HepG2 (cell line): ENCODE measurements around the gene CALR. TPM values are rescaled to one million over a fixed set of nuclear protein-coding genes. Genes with fewer than 3 reads are reported as not detected.

Experiments
- NONO ChIP-seq, 2 experiments: fragments of 450-650 bp in 1 of 2; sonication (generic) in 1 of 2; formaldehyde crosslinking in 1 of 2; IDR thresholded peaks in 1 of 2; conservative IDR thresholded peaks in 1 of 2; 2 replicates each; pipeline versions ENCODE4 v1.6.1 to v1.8.0; 2017 to 2022; ENCODE audit warnings: mild to moderate bottlenecking in 1 of 2, missing genetic modification reagents in 1 of 2, moderate library complexity in 1 of 2
- SOX13 ChIP-seq, 3 experiments: fragments of 450-650 bp in 1 of 3; sonication (generic) in 1 of 3; formaldehyde crosslinking in 1 of 3; IDR thresholded peaks in 2 of 3; conservative IDR thresholded peaks in 1 of 3; 2 replicates each; pipeline versions ENCODE4 v1.5.0 to v1.6.1; 2016 to 2020; ENCODE audit warnings: antibody characterized with exemption in 1 of 3, mild to moderate bottlenecking in 1 of 3, missing compliant biosample characterization in 1 of 3, missing genetic modification reagents in 1 of 3, moderate library complexity in 1 of 3
- THRA ChIP-seq: sonication (generic); formaldehyde crosslinking; IDR thresholded peaks from 2 replicates; pipeline ENCODE4 v1.4.0; 2020; ENCODE audit warnings: missing genetic modification reagents, borderline replicate concordance
- XRCC5 ChIP-seq: fragments of 200-400 bp; formaldehyde crosslinking; optimal IDR thresholded peaks from 2 replicates; pipeline ENCODE3; 2017; ENCODE audit warnings: mild to moderate bottlenecking, low read length
- ZBTB7A ChIP-seq: sonication (generic); formaldehyde crosslinking; IDR thresholded peaks from 2 replicates; pipeline ENCODE4 v1.8.0; 2022; ENCODE audit warnings: mild to moderate bottlenecking, missing genetic modification reagents
- ZSCAN30 ChIP-seq: sonication (generic); formaldehyde crosslinking; IDR thresholded peaks from 2 replicates; pipeline ENCODE4 v1.5.0; 2020; ENCODE audit warnings: mild to moderate bottlenecking, missing genetic modification reagents
- polyA plus RNA-seq, 8 experiments: library from polyadenylated mRNA; depleted of rRNA in 3 of 8; stranded (reverse) in 7 of 8; unstranded in 1 of 8; fragments of >200 nt; fragmentation: Illumina TruSeq in 4 of 8; extraction: Trizol in 4 of 8; gene quantifications; 2 replicates each; pipeline versions ENCODE4 v1.2.1 to v1.2.3, GENCODE V29; 2011 to 2016; ENCODE audit warnings: low read depth in 4 of 8, missing spikeins in 1 of 8, mixed read lengths in 1 of 8; ENCODE audit not compliant: insufficient read depth in 1 of 8
- total RNA-seq, 5 experiments: library from RNA; depleted of rRNA; stranded (reverse); fragments of >200 nt; fragmentation: Illumina TruSeq; extraction: Trizol; gene quantifications; 2 replicates each; pipeline ENCODE4 v1.2.3, GENCODE V29; 2016; ENCODE audit warnings: low read depth in 1 of 5
- TF ChIP-seq, protein P1 (sequence below): sonication (generic); formaldehyde crosslinking; IDR thresholded peaks from 2 replicates; pipeline ENCODE4 v1.4.0; 2020; ENCODE audit warnings: missing genetic modification reagents
- TF ChIP-seq, protein P2 (sequence below): sonication (generic); formaldehyde crosslinking; IDR thresholded peaks from 2 replicates; pipeline ENCODE4 v1.5.1; 2020; ENCODE audit warnings: mild to moderate bottlenecking, missing genetic modification reagents, moderate library complexity

Gene CALR
- total and polyA plus RNA-seq, 2 of the 13 experiments (the other 11 are each of a cell fraction or from before 2014, with no cell fraction given) = 898 to 934 TPM

- TF ChIP-seq NONO (IDR thresholded peaks at IDR 0.05) (no peak), NONO (CRISPR knock-in tag; conservative IDR thresholded peaks at IDR 0.05) (no peak), SOX13 (IDR thresholded peaks at IDR 0.05) (no peak), SOX13 (CRISPR knock-in tag; conservative IDR thresholded peaks at IDR 0.05 in 1 of 2, IDR thresholded peaks at IDR 0.05 in 1 of 2) (no peak), THRA (CRISPR knock-in tag) (no peak), ZBTB7A (CRISPR knock-in tag) (no peak), ZSCAN30 (CRISPR knock-in tag) (no peak), XRCC5 (peak; percentile 6)
- TF ChIP-seq, protein P1, sequence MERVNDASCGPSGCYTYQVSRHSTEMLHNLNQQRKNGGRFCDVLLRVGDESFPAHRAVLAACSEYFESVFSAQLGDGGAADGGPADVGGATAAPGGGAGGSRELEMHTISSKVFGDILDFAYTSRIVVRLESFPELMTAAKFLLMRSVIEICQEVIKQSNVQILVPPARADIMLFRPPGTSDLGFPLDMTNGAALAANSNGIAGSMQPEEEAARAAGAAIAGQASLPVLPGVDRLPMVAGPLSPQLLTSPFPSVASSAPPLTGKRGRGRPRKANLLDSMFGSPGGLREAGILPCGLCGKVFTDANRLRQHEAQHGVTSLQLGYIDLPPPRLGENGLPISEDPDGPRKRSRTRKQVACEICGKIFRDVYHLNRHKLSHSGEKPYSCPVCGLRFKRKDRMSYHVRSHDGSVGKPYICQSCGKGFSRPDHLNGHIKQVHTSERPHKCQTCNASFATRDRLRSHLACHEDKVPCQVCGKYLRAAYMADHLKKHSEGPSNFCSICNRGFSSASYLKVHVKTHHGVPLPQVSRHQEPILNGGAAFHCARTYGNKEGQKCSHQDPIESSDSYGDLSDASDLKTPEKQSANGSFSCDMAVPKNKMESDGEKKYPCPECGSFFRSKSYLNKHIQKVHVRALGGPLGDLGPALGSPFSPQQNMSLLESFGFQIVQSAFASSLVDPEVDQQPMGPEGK (CRISPR knock-in tag) = peak; percentile 49; the same call in 1 of the 2 replicates
- TF ChIP-seq, protein P2, sequence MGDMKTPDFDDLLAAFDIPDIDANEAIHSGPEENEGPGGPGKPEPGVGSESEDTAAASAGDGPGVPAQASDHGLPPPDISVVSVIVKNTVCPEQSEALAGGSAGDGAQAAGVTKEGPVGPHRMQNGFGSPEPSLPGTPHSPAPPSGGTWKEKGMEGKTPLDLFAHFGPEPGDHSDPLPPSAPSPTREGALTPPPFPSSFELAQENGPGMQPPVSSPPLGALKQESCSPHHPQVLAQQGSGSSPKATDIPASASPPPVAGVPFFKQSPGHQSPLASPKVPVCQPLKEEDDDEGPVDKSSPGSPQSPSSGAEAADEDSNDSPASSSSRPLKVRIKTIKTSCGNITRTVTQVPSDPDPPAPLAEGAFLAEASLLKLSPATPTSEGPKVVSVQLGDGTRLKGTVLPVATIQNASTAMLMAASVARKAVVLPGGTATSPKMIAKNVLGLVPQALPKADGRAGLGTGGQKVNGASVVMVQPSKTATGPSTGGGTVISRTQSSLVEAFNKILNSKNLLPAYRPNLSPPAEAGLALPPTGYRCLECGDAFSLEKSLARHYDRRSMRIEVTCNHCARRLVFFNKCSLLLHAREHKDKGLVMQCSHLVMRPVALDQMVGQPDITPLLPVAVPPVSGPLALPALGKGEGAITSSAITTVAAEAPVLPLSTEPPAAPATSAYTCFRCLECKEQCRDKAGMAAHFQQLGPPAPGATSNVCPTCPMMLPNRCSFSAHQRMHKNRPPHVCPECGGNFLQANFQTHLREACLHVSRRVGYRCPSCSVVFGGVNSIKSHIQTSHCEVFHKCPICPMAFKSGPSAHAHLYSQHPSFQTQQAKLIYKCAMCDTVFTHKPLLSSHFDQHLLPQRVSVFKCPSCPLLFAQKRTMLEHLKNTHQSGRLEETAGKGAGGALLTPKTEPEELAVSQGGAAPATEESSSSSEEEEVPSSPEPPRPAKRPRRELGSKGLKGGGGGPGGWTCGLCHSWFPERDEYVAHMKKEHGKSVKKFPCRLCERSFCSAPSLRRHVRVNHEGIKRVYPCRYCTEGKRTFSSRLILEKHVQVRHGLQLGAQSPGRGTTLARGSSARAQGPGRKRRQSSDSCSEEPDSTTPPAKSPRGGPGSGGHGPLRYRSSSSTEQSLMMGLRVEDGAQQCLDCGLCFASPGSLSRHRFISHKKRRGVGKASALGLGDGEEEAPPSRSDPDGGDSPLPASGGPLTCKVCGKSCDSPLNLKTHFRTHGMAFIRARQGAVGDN (CRISPR knock-in tag) = no peak
Measured at GRCh38 chr19:12984683-12985048, 46.3 kb downstream of the CALR start (continued).
